Glomerular visceral epithelial cell (primary cell): ENCODE measurements around the gene CPSF2.

Experiments used
- DNase-seq: peaks from one replicate; pipeline ENCODE4 v3.0.0-alpha.2; 2016; ENCODE audit errors: extremely low spot score

The CPSF2 gene

GRCh38 chr14:92121670-92122350, at the start of gene CPSF2, which contains the start of gene NDUFB1:
TSS of gene CPSF2 (plus strand) at chr14:92121969. CDS start at chr14:92130985, 9,016 bp downstream.
TSS of gene NDUFB1 (minus strand) at chr14:92121706. CDS start at chr14:92117637, 4,069 bp downstream.
- peak; percentile 78 for DNase-seq

GRCh38 chr14:92074555-92074954, 47.2 kb upstream of the CPSF2 start:
- no peak for DNase-seq

- no peak for DNase-seq
Measured at GRCh38 chr14:92088494-92088893, 33.3 kb upstream of the CPSF2 start.

GRCh38 chr14:92093320-92093719, 28.4 kb upstream of the CPSF2 start:
- DNase-seq, result no peak

- DNase-seq, result no peak
Measured at GRCh38 chr14:92099802-92100201, 22.0 kb upstream of the CPSF2 start.

- DNase-seq, result no peak
Measured at GRCh38 chr14:92103363-92103989, 18.3 kb upstream of the CPSF2 start.

- DNase-seq, result peak; percentile 3
Measured at GRCh38 chr14:92105073-92105892, 16.5 kb upstream of the CPSF2 start.

GRCh38 chr14:92105893-92106142, 16.0 kb upstream of the CPSF2 start:
- DNase-seq, result no peak

GRCh38 chr14:92106143-92106926, 15.4 kb upstream of the CPSF2 start, which contains the start of gene ATXN3:
TSS of gene ATXN3 (minus strand) at chr14:92106582. CDS start at chr14:92106552, 30 bp downstream.
- DNase-seq, result peak; percentile 98

GRCh38 chr14:92108345-92109254, 13.2 kb upstream of the CPSF2 start:
- no peak for DNase-seq

- DNase-seq, result no peak
Measured at GRCh38 chr14:92109490-92109889, 12.3 kb upstream of the CPSF2 start.

- DNase-seq, result no peak
Measured at GRCh38 chr14:92121207-92121669, 531 bp upstream of the CPSF2 start.

GRCh38 chr14:92122351-92122677, 545 bp downstream of the CPSF2 start:
- DNase-seq, result peak; percentile 30

- DNase-seq, result no peak
Measured at GRCh38 chr14:92122761-92123160, 992 bp downstream of the CPSF2 start.

- DNase-seq, result no peak
Measured at GRCh38 chr14:92134456-92134855, 12.7 kb downstream of the CPSF2 start.

- DNase-seq, result peak; percentile 17
Measured at GRCh38 chr14:92135269-92135668, 13.5 kb downstream of the CPSF2 start.

GRCh38 chr14:92143309-92143708, 21.5 kb downstream of the CPSF2 start:
- DNase-seq, result peak; percentile 25

- no peak for DNase-seq
Measured at GRCh38 chr14:92143962-92144361, 22.2 kb downstream of the CPSF2 start.

GRCh38 chr14:92144708-92145107, 22.9 kb downstream of the CPSF2 start:
- no peak for DNase-seq

- DNase-seq, result no peak
Measured at GRCh38 chr14:92153581-92153980, 31.8 kb downstream of the CPSF2 start.
